Esophagus squamous epithelium (tissue), 5 donors: ENCODE measurements around the gene CD248. TPM values are rescaled to one million over a fixed set of nuclear protein-coding genes. Genes with fewer than 3 reads are reported as not detected.

Experiments
- DNase-seq: peaks from one replicate; lab custom pipeline; 2025; lab: John Stamatoyannopoulos, UW
- H3K27ac ChIP-seq, 4 donors: fragments of 200-600 bp; sonication (generic); one replicate each; pipeline ENCODE4 v1.5.1; 2016 to 2019; ENCODE audit warnings: mild to moderate bottlenecking in 1 of 4
- H3K27me3 ChIP-seq, 4 donors: fragments of 200-600 bp; sonication (generic); 1 replicate in 3 of 4; 2 replicates in 1 of 4; pipeline versions ENCODE4 v1.5.1 to v1.6.0; 2017 to 2021; ENCODE audit warnings: antibody characterized with exemption in 1 of 4
- H3K36me3 ChIP-seq, 3 donors: fragments of 200-600 bp; sonication (generic); one replicate each; pipeline ENCODE4 v1.5.1; 2016 to 2019
- H3K4me1 ChIP-seq, 3 donors: fragments of 200-600 bp; sonication (generic); one replicate each; pipeline ENCODE4 v1.5.1; 2017 to 2019
- H3K4me3 ChIP-seq, 4 donors: fragments of 200-600 bp; sonication (generic); 1 replicate in 3 of 4; 2 replicates in 1 of 4; pipeline ENCODE4 v1.5.1; 2016 to 2019; ENCODE audit warnings: mild to moderate bottlenecking in 2 of 4, moderate library complexity in 1 of 4
- H3K9me3 ChIP-seq, 3 donors: fragments of 200-600 bp; sonication (generic); one replicate each; pipeline ENCODE4 v1.5.1; 2016 to 2019
- POLR2A ChIP-seq, 4 donors: fragments of 450-650 bp; IDR thresholded peaks; one replicate each; pipeline ENCODE4 v1.6.1; 2017; ENCODE audit warnings: antibody characterized with exemption in 4 of 4, mild to moderate bottlenecking in 4 of 4, moderate library complexity in 3 of 4
- WGBS, 2 donors: methylation state at CpG; one replicate each; pipeline ENCODE4 v1.1.5; 2018; 5-methylcytosine and 5-hydroxymethylcytosine counted together
- intact Hi-C: fragments of 100-400 bp; cut with DNase I; formaldehyde crosslinking; loops from one replicate; pipeline ENCODE4 v1.15.0; 2022
- total RNA-seq, 4 donors: library from RNA; depleted of rRNA; stranded (reverse); fragments of >200 nt; gene quantifications; one replicate each; pipeline ENCODE4 v1.1.0, GENCODE V29; 2016
- TF ChIP-seq, protein P1 (sequence below), 6 experiments: fragments of 450-650 bp in 4 of 6; fragments of 200-600 bp in 2 of 6; sonication (generic) in 2 of 6; IDR thresholded peaks; one replicate each; pipeline ENCODE4 v1.5.1; 2016 to 2019; ENCODE audit warnings: antibody characterized with exemption in 6 of 6, mild to moderate bottlenecking in 4 of 6, moderate library complexity in 4 of 6
- donor health status: DM: yes; HTN: yes; CAD: no.

Gene CD248
- total RNA-seq, 4 donors from 2014 or later: 1.9 to 13.2 (median 6.1) TPM

GRCh38 chr11:66349084-66349386 is 32.2 kb upstream of the CD248 start:
- intact Hi-C loops: no loop called here
- H3K27me3 ChIP-seq: no peaks in the 10 kb centered on the region
- peaks cover 0 to 7% (median 0%) of the 10 kb centered on the region in 3 donors for H3K36me3 ChIP-seq
- DNase-seq: no peak
- 41 to 83% methylated on average over 2 of the region's 2 CpGs for WGBS, 2 donors
- H3K4me1 ChIP-seq: peaks cover 25 to 44% (median 26%) of the 10 kb centered on the region in 3 donors
- no peak overlapping the region for H3K4me3 ChIP-seq
- no peaks in the 10 kb centered on the region for H3K9me3 ChIP-seq
- H3K27ac ChIP-seq: no peak overlapping the region
- TF ChIP-seq, protein P1, sequence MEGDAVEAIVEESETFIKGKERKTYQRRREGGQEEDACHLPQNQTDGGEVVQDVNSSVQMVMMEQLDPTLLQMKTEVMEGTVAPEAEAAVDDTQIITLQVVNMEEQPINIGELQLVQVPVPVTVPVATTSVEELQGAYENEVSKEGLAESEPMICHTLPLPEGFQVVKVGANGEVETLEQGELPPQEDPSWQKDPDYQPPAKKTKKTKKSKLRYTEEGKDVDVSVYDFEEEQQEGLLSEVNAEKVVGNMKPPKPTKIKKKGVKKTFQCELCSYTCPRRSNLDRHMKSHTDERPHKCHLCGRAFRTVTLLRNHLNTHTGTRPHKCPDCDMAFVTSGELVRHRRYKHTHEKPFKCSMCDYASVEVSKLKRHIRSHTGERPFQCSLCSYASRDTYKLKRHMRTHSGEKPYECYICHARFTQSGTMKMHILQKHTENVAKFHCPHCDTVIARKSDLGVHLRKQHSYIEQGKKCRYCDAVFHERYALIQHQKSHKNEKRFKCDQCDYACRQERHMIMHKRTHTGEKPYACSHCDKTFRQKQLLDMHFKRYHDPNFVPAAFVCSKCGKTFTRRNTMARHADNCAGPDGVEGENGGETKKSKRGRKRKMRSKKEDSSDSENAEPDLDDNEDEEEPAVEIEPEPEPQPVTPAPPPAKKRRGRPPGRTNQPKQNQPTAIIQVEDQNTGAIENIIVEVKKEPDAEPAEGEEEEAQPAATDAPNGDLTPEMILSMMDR (IDR thresholded peaks at IDR 0.05): no peak

DNA sequence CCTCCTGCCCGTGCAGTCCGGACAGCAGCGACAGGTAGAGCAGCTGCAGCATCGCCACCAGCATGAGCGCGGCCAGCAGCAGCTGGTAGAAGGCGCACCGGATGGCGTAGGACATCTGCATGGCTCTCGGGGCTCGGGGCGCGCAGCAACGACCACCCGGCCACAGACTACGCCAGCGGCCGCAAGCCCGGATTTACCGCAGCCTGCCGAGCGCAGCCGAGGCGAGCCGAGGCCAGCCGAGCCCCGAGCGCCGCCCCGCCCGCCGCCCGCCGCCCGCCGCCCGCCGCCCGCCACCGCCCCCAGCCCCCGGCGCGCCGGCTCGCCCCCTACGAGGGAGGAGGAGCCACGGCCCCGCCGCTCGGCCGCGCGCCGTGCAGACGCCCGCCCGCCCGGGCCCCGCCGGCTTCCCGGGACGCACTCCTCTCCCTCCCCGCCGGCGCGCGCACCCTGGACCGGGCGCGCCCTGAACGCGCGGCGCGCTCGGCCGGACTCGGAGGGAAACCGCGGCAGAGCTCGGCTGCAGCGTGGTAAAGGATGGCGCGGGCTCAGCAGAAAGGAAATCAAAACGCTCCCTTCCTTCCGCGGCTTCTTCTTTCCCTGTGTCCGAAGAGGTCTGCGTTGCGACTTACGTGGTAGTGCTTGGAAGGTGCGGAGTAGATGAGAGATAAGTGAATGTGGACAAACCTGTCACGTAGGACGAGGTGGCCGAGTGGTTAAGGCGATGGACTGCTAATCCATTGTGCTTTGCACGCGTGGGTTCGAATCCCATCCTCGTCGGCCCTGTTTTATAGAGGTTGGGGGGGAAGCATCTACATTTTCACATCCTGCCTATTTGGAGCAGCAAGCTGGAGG is 30.8 kb upstream of the CD248 start, which contains the start of gene B4GAT1:
Gene B4GAT1, minus strand, starts transcription at position 205 of the 852 bp plus-strand sequence. Its CDS starts 84 bp downstream, at position 121.
- Histone ChIP-seq H3K4me3 (peak within 1 kb of the TSS; percentile 78 to 92 (median 81)), H3K27ac (peak within 1 kb of the TSS; percentile 79 to 96 (median 93)), H3K9me3 (no peaks in the 10 kb centered on the region), H3K4me1 (peaks cover 34 to 57% (median 35%) of the 10 kb centered on the region in 3 donors), H3K27me3 (no peaks in the 10 kb centered on the region), H3K36me3 (peaks cover 0 to 5% (median 0%) of the 10 kb centered on the region in 3 donors)
- peak in 2 of 4 donors; percentile 40 to 46 for TF ChIP-seq POLR2A (IDR thresholded peaks at IDR 0.05)
- TF ChIP-seq, protein P1 (IDR thresholded peaks at IDR 0.05): peak in 1 of 6 experiments; percentile 4
- intact Hi-C loops: no loop called here
- 1% methylated on average over 16 of the region's 101 CpGs for WGBS, 2 donors
- DNase-seq: no peak

DNA sequence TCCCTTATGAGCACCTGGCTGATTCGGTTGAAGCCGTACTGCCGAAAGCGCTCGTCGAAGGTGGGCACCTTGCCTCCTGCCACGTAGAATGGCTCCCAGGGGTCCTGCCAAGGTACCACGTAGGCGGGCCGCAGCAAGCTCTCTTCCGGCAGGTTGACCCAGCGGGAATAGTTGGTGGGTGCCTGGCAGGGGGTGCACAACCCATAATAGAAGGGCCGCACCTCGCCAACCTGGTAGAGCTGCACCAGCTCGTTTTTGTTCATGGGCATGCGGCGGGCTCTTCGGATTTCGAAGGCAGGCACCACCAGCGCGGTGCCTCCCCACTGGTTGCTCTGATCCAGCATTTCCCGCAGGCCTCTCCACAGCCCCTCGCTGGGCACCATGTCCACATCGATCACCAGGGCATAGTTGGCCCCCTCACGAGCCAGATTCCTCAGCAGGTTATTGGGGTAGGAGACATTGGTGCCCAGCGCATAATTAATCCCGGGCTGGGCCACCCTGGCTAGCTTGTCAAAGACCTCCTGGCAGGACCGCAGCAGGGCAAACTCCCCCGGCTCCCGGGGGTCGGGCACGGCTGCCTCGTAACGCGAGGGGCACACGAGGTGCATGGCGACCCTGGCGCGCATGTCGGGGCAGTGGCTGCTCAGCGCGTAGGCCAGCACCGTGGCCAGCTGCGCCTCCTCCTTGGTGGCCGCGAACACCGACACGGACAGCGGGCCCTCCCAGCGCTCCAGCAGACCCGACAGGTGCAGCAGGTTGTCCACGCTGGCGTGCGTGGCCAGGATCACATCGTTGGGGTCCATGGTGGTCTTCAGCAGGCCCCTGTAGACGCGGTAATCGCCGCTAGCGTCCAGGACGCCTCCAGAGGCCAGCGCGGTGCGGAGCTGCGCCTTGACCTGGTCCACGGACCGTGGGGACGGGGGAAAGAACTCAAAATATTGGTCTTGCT is 29.9 kb upstream of the CD248 start:
- Histone ChIP-seq H3K4me3 (peak overlapping the region; percentile 78 to 92 (median 81)), H3K4me1 (peaks cover 34 to 57% (median 35%) of the 10 kb centered on the region in 3 donors), H3K27me3 (no peaks in the 10 kb centered on the region), H3K36me3 (peaks cover 0 to 14% (median 6%) of the 10 kb centered on the region in 3 donors), H3K27ac (peak overlapping the region; percentile 79 to 96 (median 92)), H3K9me3 (no peaks in the 10 kb centered on the region)
- TF ChIP-seq, protein P1 (IDR thresholded peaks at IDR 0.05): no peak
- TF ChIP-seq POLR2A (IDR thresholded peaks at IDR 0.05): no peak
- intact Hi-C loops: no loop called here
- no peak for DNase-seq
- WGBS, 2 donors: 55 to 65% methylated on average over 4 to 7 of the region's 68 CpGs

GRCh38 chr11:66345316-66345649 is 28.4 kb upstream of the CD248 start:
- Histone ChIP-seq H3K27ac (peak overlapping the region; percentile 79 to 96 (median 83)), H3K27me3 (no peaks in the 10 kb centered on the region), H3K4me1 (peaks cover 34 to 57% (median 35%) of the 10 kb centered on the region in 3 donors), H3K36me3 (peaks cover 0 to 29% (median 20%) of the 10 kb centered on the region in 3 donors), H3K9me3 (no peaks in the 10 kb centered on the region), H3K4me3 (peak overlapping the region; percentile 67 to 83 (median 78))
- no peak for DNase-seq
- 3 to 8% methylated on average over 4 of the region's 7 CpGs for WGBS, 2 donors
- intact Hi-C loops: no loop called here
- TF ChIP-seq POLR2A (IDR thresholded peaks at IDR 0.05): no peak
- TF ChIP-seq, protein P1 (IDR thresholded peaks at IDR 0.05): no peak
